GM18508 (cell line): ENCODE results near the gene SVEP1.
"Not testable (repeated sequence)": the region's sequence is repeated elsewhere in the genome, so short reads cannot be mapped to it uniquely, and the experiment has no call there.

Experiments used
- ATAC-seq: cut with Tn5 transposase; IDR thresholded peaks from one replicate; pipeline ENCODE4 v1.9.1; 2021; ENCODE audit warnings: moderate number of reproducible peaks; ENCODE audit not compliant: insufficient read depth, unreplicated experiment

SVEP1 gene

GRCh38 chr9:110455860-110456259, 123.7 kb downstream of the SVEP1 start:
- ATAC-seq: no peak

- no peak for ATAC-seq
Measured at GRCh38 chr9:110452227-110452801, 127.2 kb downstream of the SVEP1 start.

- ATAC-seq: no peak
Measured at GRCh38 chr9:110451726-110452125, 127.8 kb downstream of the SVEP1 start.

GRCh38 chr9:110447476-110447875, 132.1 kb downstream of the SVEP1 start:
- ATAC-seq: no peak

- no peak for ATAC-seq
Measured at GRCh38 chr9:110446171-110446570, 133.4 kb downstream of the SVEP1 start.

GRCh38 chr9:110444911-110445310, 134.6 kb downstream of the SVEP1 start:
- no peak for ATAC-seq

GRCh38 chr9:110443866-110444220, 135.7 kb downstream of the SVEP1 start:
- ATAC-seq: no peak

GRCh38 chr9:110443146-110443865, 136.2 kb downstream of the SVEP1 start:
- no peak for ATAC-seq

- no peak for ATAC-seq
Measured at GRCh38 chr9:110440796-110441195, 138.7 kb downstream of the SVEP1 start.

GRCh38 chr9:110440172-110440571, 139.4 kb downstream of the SVEP1 start:
- ATAC-seq: no peak

- no peak for ATAC-seq
Measured at GRCh38 chr9:110432253-110432652, 147.3 kb downstream of the SVEP1 start.

- ATAC-seq: no peak
Measured at GRCh38 chr9:110429453-110429852, 150.1 kb downstream of the SVEP1 start.

- ATAC-seq: peak; percentile 58
Measured at GRCh38 chr9:110427497-110428104, 151.9 kb downstream of the SVEP1 start.

- no peak for ATAC-seq
Measured at GRCh38 chr9:110426052-110426709, 153.4 kb downstream of the SVEP1 start.

- ATAC-seq: no peak
Measured at GRCh38 chr9:110414471-110414870, 165.1 kb downstream of the SVEP1 start.

- ATAC-seq: no peak
Measured at GRCh38 chr9:110410961-110411360, 168.6 kb downstream of the SVEP1 start.

- no peak for ATAC-seq
Measured at GRCh38 chr9:110408598-110408997, 170.9 kb downstream of the SVEP1 start.

- no peak for ATAC-seq
Measured at GRCh38 chr9:110405858-110406443, 173.6 kb downstream of the SVEP1 start.

- no peak for ATAC-seq
Measured at GRCh38 chr9:110404473-110404872, 175.1 kb downstream of the SVEP1 start.

- no peak for ATAC-seq
Measured at GRCh38 chr9:110399983-110400382, 179.6 kb downstream of the SVEP1 start.

GRCh38 chr9:110398992-110399391, 180.5 kb downstream of the SVEP1 start:
- not testable (repeated sequence) for ATAC-seq
